ENCODE measurements around the gene MAST4.

MAST4 gene

DNA sequence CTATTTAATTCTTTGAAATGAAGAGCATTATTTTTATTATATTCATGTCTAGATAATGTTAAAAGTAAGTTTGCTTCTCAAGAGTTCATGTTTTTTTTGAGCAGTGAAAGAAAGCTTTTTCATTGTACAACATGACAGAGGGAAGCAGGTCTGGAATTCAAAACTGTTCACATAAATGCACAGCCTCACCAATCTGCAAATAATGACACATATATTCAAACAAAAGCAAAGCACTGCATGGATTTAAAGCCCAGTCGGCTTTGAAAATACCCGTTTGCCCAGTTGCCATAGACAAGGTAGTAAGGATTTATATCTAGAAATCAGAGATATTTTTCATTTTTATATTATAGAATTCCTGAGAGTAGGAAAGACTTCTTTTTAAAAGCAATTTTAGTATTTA is 398.6 kb downstream of the MAST4 start:
- Histone ChIP-seq H4K8ac (ENCODE audit: low read length) (no peak overlapping the region), H2AK5ac (ENCODE audit: low read length, severe bottlenecking) (no peak overlapping the region), H3K4me2 (ENCODE audit: low read length, poor library complexity, severe bottlenecking) (no peak overlapping the region), H2BK12ac (ENCODE audit: low read length in 2 of 2) (no peak overlapping the region), H3K4me3 (ENCODE audit: insufficient read depth in 1 of 2, low read depth in 1 of 2, low read length in 2 of 2) (no peak overlapping the region), H4K91ac (ENCODE audit: low read length) (no peak overlapping the region), H3K18ac (ENCODE audit: low read depth in 1 of 2, low read length in 2 of 2) (no peak overlapping the region), H3K4ac (ENCODE audit: low read depth in 1 of 2, low read length in 2 of 2) (no peak overlapping the region), H3K79me1 (replicated peaks; ENCODE audit: low read length, poor library complexity, severe bottlenecking) (peaks cover 4% of the 10 kb centered on the region), H3K36me3 (ENCODE audit: control insufficient read depth in 1 of 2, insufficient read depth in 2 of 2, low read depth in 1 of 2, low read length in 2 of 2) (no peaks in the 10 kb centered on the region), H3K9ac (ENCODE audit: low read length) (no peak overlapping the region), H3K23ac (ENCODE audit: low read length in 2 of 2) (no peak overlapping the region), H2AFZ (ENCODE audit: low read depth, low read length) (no peak overlapping the region), H3K27ac (ENCODE audit: low read length, poor library complexity, severe bottlenecking) (no peak overlapping the region), H3K4me1 (ENCODE audit: control insufficient read depth, insufficient read depth, low read depth, low read length) (peaks cover under 1% of the 10 kb centered on the region), H2BK15ac (ENCODE audit: low read depth, poor library complexity, severe bottlenecking) (no peak overlapping the region), H3K9me3 (ENCODE audit: control insufficient read depth, low read length) (no peaks in the 10 kb centered on the region), H2BK120ac (ENCODE audit: low read depth, low read length) (no peak overlapping the region), H3K14ac (ENCODE audit: low read length in 2 of 2) (no peak overlapping the region), H2BK5ac (ENCODE audit: low read depth, low read length, poor library complexity, severe bottlenecking) (no peak overlapping the region), H3K27me3 (ENCODE audit: control insufficient read depth in 1 of 2, insufficient read depth in 1 of 2, low read length in 2 of 2) (peaks cover 0 to 4% of the 10 kb centered on the region in 2 experiments)
- WGBS: no CpG with 5 or more reads among the region's 2 CpGs
- no peak for DNase-seq

DNA sequence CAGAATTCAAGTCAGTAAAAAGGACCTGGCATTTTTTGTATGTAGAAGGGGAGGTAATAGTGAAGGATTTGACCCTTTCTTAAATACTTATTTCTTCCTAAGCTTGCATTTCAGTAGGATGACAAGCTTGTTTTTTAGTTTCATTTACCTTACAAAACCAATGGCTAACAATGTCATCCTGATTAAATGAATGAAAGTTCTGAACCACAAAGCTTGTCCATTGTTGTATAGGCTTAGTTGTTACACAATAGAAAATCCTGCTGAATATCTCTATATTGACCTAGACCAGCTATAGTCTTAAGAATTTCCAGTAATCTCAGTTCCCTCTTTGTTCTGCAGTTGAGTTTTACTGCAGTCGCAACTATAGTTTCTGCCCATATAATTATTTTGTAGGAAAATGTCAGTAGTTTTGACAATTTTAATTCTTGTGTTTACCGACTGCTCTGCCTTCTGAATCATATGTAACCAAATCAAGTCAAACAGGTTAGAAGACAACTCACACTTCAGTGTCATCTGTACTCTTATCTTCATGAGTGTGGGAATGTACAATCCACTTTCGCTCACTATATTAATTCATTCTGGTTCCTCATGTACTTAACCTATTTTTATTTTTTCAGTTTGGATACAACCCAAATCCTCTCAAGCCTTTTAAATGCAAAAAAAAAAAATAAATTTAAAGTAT is 404.7 kb downstream of the MAST4 start:
- Histone ChIP-seq H2AK5ac (ENCODE audit: low read length, severe bottlenecking) (no peak overlapping the region), H2BK12ac (ENCODE audit: low read length in 2 of 2) (no peak overlapping the region), H4K8ac (ENCODE audit: low read length) (no peak overlapping the region), H3K36me3 (ENCODE audit: control insufficient read depth in 1 of 2, insufficient read depth in 2 of 2, low read depth in 1 of 2, low read length in 2 of 2) (no peaks in the 10 kb centered on the region), H3K27me3 (ENCODE audit: control insufficient read depth in 1 of 2, insufficient read depth in 1 of 2, low read length in 2 of 2) (peaks cover 0 to 4% of the 10 kb centered on the region in 2 experiments), H3K4me3 (ENCODE audit: insufficient read depth in 1 of 2, low read depth in 1 of 2, low read length in 2 of 2) (no peak overlapping the region), H3K4ac (ENCODE audit: low read depth in 1 of 2, low read length in 2 of 2) (no peak overlapping the region), H3K18ac (ENCODE audit: low read depth in 1 of 2, low read length in 2 of 2) (no peak overlapping the region), H2BK15ac (ENCODE audit: low read depth, poor library complexity, severe bottlenecking) (no peak overlapping the region), H3K9ac (ENCODE audit: low read length) (no peak overlapping the region), H2BK120ac (ENCODE audit: low read depth, low read length) (no peak overlapping the region), H3K4me1 (ENCODE audit: control insufficient read depth, insufficient read depth, low read depth, low read length) (no peaks in the 10 kb centered on the region), H3K14ac (ENCODE audit: low read length in 2 of 2) (no peak overlapping the region), H3K9me3 (ENCODE audit: control insufficient read depth, low read length) (no peaks in the 10 kb centered on the region), H2AFZ (ENCODE audit: low read depth, low read length) (no peak overlapping the region), H3K4me2 (ENCODE audit: low read length, poor library complexity, severe bottlenecking) (no peak overlapping the region), H3K27ac (ENCODE audit: low read length, poor library complexity, severe bottlenecking) (no peak overlapping the region), H3K23ac (ENCODE audit: low read length in 2 of 2) (no peak overlapping the region), H2BK5ac (ENCODE audit: low read depth, low read length, poor library complexity, severe bottlenecking) (no peak overlapping the region), H3K79me1 (replicated peaks; ENCODE audit: low read length, poor library complexity, severe bottlenecking) (peaks cover 4% of the 10 kb centered on the region), H4K91ac (ENCODE audit: low read length) (no peak overlapping the region)
- WGBS: 79% methylated on average over 2 of the region's 3 CpGs
- DNase-seq: no peak

DNA sequence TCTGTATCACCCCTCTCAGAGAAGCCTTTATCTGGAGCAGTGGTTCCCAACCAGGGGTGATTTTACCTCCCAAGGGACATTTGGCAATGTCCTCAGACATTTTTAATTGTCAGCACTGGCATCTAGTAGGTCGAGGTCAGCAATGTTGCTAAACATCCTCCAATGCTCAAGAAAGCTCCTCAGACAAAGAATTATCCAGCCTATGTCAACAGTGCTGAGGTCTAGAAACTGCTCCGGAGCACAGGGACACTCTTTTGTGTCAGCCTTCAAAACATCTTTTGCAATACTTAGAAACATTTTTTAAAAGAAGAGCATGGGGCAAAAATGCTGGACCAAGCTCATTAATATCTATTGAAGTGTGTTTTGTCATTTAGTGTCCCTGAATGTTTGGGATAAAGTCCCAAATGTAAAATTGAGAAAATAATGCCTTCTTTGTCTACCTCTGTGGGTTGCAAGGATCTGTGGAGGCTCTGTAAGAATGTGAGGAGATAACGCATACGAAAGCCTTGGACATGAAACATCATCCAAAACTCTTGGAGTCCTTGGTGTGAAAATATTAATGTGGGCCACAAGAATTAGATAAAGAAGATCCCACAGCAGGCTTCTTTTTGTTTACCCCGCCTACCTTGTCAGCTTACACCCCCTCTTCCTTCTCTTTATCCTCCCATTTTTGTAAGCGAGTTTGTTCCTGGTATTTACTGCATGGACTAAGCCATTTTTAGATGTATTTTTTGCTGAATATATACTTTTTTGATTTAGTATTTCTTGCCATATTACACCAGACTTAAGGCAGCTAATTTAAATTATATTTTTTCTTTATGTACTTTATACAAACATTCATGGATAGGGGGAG is 406.9 kb downstream of the MAST4 start:
- H3K27me3 ChIP-seq (ENCODE audit: control insufficient read depth in 1 of 2, insufficient read depth in 1 of 2, low read length in 2 of 2): peaks cover 0 to 4% of the 10 kb centered on the region in 2 experiments
- no peak overlapping the region for H3K23ac ChIP-seq (ENCODE audit: low read length in 2 of 2)
- no peak overlapping the region for H2AFZ ChIP-seq (ENCODE audit: low read depth, low read length)
- no peak overlapping the region for H3K4me2 ChIP-seq (ENCODE audit: low read length, poor library complexity, severe bottlenecking)
- H3K18ac ChIP-seq (ENCODE audit: low read depth in 1 of 2, low read length in 2 of 2): no peak overlapping the region
- H3K27ac ChIP-seq (ENCODE audit: low read length, poor library complexity, severe bottlenecking): peak overlapping the region; percentile 26
- H3K4ac ChIP-seq (ENCODE audit: low read depth in 1 of 2, low read length in 2 of 2): no peak overlapping the region
- no peaks in the 10 kb centered on the region for H3K4me1 ChIP-seq (ENCODE audit: control insufficient read depth, insufficient read depth, low read depth, low read length)
- DNase-seq: no peak
- no peak overlapping the region for H2BK120ac ChIP-seq (ENCODE audit: low read depth, low read length)
- 70% methylated on average over 4 of the region's 6 CpGs for WGBS
- H3K9me3 ChIP-seq (ENCODE audit: control insufficient read depth, low read length): no peaks in the 10 kb centered on the region
- peaks cover 14% of the 10 kb centered on the region for H3K79me1 ChIP-seq (replicated peaks; ENCODE audit: low read length, poor library complexity, severe bottlenecking)
- H2BK15ac ChIP-seq (ENCODE audit: low read depth, poor library complexity, severe bottlenecking): no peak overlapping the region
- no peak overlapping the region for H2BK5ac ChIP-seq (ENCODE audit: low read depth, low read length, poor library complexity, severe bottlenecking)
- no peak overlapping the region for H3K14ac ChIP-seq (ENCODE audit: low read length in 2 of 2)
- H3K4me3 ChIP-seq (ENCODE audit: insufficient read depth in 1 of 2, low read depth in 1 of 2, low read length in 2 of 2): peak overlapping the region in 1 of 2 experiments; percentile 89
- no peak overlapping the region for H4K91ac ChIP-seq (ENCODE audit: low read length)
- no peaks in the 10 kb centered on the region for H3K36me3 ChIP-seq (ENCODE audit: control insufficient read depth in 1 of 2, insufficient read depth in 2 of 2, low read depth in 1 of 2, low read length in 2 of 2)
- H2BK12ac ChIP-seq (ENCODE audit: low read length in 2 of 2): no peak overlapping the region
- peak overlapping the region; percentile 95 for H3K9ac ChIP-seq (ENCODE audit: low read length)
- peak overlapping the region; percentile 70 for H2AK5ac ChIP-seq (ENCODE audit: low read length, severe bottlenecking)
- H4K8ac ChIP-seq (ENCODE audit: low read length): no peak overlapping the region

DNA sequence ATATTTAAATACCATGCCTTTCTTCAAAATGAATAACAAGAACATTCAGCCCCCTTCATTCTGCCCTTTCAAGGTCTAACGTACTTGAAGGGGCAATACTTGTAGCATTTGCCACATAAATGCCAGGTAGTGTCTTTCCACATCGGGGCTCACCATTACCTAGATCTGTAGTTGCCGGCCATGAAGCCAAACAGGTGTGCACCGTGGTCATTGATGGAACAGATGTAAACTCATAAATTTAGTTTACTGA is 407.4 kb downstream of the MAST4 start:
- Histone ChIP-seq H2AK5ac (ENCODE audit: low read length, severe bottlenecking) (no peak overlapping the region), H3K4me1 (ENCODE audit: control insufficient read depth, insufficient read depth, low read depth, low read length) (no peaks in the 10 kb centered on the region), H2AFZ (ENCODE audit: low read depth, low read length) (peak overlapping the region; percentile 74), H3K18ac (ENCODE audit: low read depth in 1 of 2, low read length in 2 of 2) (peak overlapping the region in 1 of 2 experiments; percentile 63), H4K8ac (ENCODE audit: low read length) (peak overlapping the region; percentile 74), H3K4me3 (ENCODE audit: insufficient read depth in 1 of 2, low read depth in 1 of 2, low read length in 2 of 2) (peak overlapping the region; percentile 52 to 89), H2BK15ac (ENCODE audit: low read depth, poor library complexity, severe bottlenecking) (no peak overlapping the region), H4K91ac (ENCODE audit: low read length) (no peak overlapping the region), H3K23ac (ENCODE audit: low read length in 2 of 2) (peak overlapping the region in 1 of 2 experiments; percentile 52), H3K79me1 (replicated peaks; ENCODE audit: low read length, poor library complexity, severe bottlenecking) (peaks cover 14% of the 10 kb centered on the region), H3K4ac (ENCODE audit: low read depth in 1 of 2, low read length in 2 of 2) (no peak overlapping the region), H2BK12ac (ENCODE audit: low read length in 2 of 2) (no peak overlapping the region), H3K27ac (ENCODE audit: low read length, poor library complexity, severe bottlenecking) (peak overlapping the region; percentile 26), H3K27me3 (ENCODE audit: control insufficient read depth in 1 of 2, insufficient read depth in 1 of 2, low read length in 2 of 2) (peaks cover 0 to 4% of the 10 kb centered on the region in 2 experiments), H3K4me2 (ENCODE audit: low read length, poor library complexity, severe bottlenecking) (peak overlapping the region; percentile 49), H3K9me3 (ENCODE audit: control insufficient read depth, low read length) (no peaks in the 10 kb centered on the region), H3K14ac (ENCODE audit: low read length in 2 of 2) (peak overlapping the region in 1 of 2 experiments; percentile 66), H3K9ac (ENCODE audit: low read length) (peak overlapping the region; percentile 95), H2BK5ac (ENCODE audit: low read depth, low read length, poor library complexity, severe bottlenecking) (no peak overlapping the region), H3K36me3 (ENCODE audit: control insufficient read depth in 1 of 2, insufficient read depth in 2 of 2, low read depth in 1 of 2, low read length in 2 of 2) (no peaks in the 10 kb centered on the region), H2BK120ac (ENCODE audit: low read depth, low read length) (no peak overlapping the region)
- DNase-seq: no peak
- WGBS: 17% methylated on average over 4 of the region's 4 CpGs
